Endothelial cell of umbilical vein (primary cell): Measurements from ENCODE around the gene UBAC1. TPM values are rescaled to one million over a fixed set of nuclear protein-coding genes. Genes with fewer than 3 reads are reported as not detected.

Source experiments
- BruUV-seq: library from RNA; stranded (reverse); fragments of 400-500 nt; replicated peaks from 2 replicates; lab custom pipeline; 2021; lab: Mats Ljungman, UMichigan
- CTCF ChIA-PET: fragments of 300-600, 350-600 bp; sonication (Branson Sonifier 250); formaldehyde crosslinking; loops from one replicate; lab custom pipeline; 2021; ENCODE audit warnings: antibody characterized with exemption, inconsistent platforms; lab: Charles Lee
- POLR2A ChIA-PET: fragments of 300-600, 350-600 bp; sonication (Branson Sonifier 250); formaldehyde crosslinking; loops from one replicate; lab custom pipeline; 2021; ENCODE audit warnings: antibody characterized with exemption, inconsistent platforms; lab: Charles Lee
- DNase-seq: peaks from one replicate; pipeline ENCODE4 v3.0.0-alpha.2; 2011; ENCODE audit warnings: low read depth, low spot score
- FAIRE-seq: peaks from 2 replicates; lab custom pipeline; 2011; peaks lifted over from hg19 to GRCh38; lab: Jason Lieb, UNC
- H2AFZ ChIP-seq: 2 replicates; pipeline ENCODE4 v1.6.0; 2012; ENCODE audit warnings: low read depth, low read length, control low read depth, inconsistent platforms
- H3K27ac ChIP-seq: 2 replicates; pipeline ENCODE4 v1.5.1; 2011; ENCODE audit warnings: low read depth, mild to moderate bottlenecking, control low read depth, low read length, moderate library complexity; ENCODE audit not compliant: insufficient read depth
- H3K27me3 ChIP-seq, 2 experiments: 2 replicates each; pipeline versions ENCODE4 v1.6.0 to v1.6.1; 2011; ENCODE audit warnings: low read length in 2 of 2, mixed read lengths in 1 of 2; ENCODE audit not compliant: control insufficient read depth in 2 of 2, insufficient read depth in 2 of 2
- H3K36me3 ChIP-seq, 2 experiments: 2 replicates in 1 of 2; 3 replicates in 1 of 2; pipeline ENCODE4 v1.5.1; 2011; ENCODE audit warnings: low read length in 2 of 2, mild to moderate bottlenecking in 1 of 2, moderate library complexity in 1 of 2; ENCODE audit not compliant: control insufficient read depth in 2 of 2, insufficient read depth in 2 of 2; ENCODE audit errors: extremely low read depth in 1 of 2
- H3K4me1 ChIP-seq: 3 replicates; pipeline ENCODE4 v1.5.1; 2011; ENCODE audit warnings: mild to moderate bottlenecking, low read length; ENCODE audit not compliant: control insufficient read depth, insufficient read depth; ENCODE audit errors: extremely low read depth
- H3K4me2 ChIP-seq: 2 replicates; pipeline ENCODE4 v1.6.1; 2011; ENCODE audit warnings: low read length, control low read depth, mixed read lengths; ENCODE audit not compliant: insufficient read depth
- H3K4me3 ChIP-seq, 3 experiments: fragments of 200-600 bp in 1 of 3; sonication (generic), shearing (Covaris generic) in 1 of 3; replicated peaks in 1 of 3; 2 replicates each; pipeline ENCODE4 v1.5.1; 2011 to 2016; ENCODE audit warnings: control low read depth in 3 of 3, low read length in 3 of 3, mild to moderate bottlenecking in 2 of 3, inconsistent platforms in 1 of 3, low read depth in 1 of 3, moderate library complexity in 1 of 3; ENCODE audit not compliant: insufficient read depth in 1 of 3
- H3K79me2 ChIP-seq: 2 replicates; pipeline ENCODE4 v1.6.0; 2012; ENCODE audit warnings: low read length, inconsistent platforms; ENCODE audit not compliant: control insufficient read depth, insufficient read depth
- H3K9ac ChIP-seq: replicated peaks from 2 replicates; pipeline ENCODE3; 2011; ENCODE audit warnings: low read length, control low read depth; ENCODE audit not compliant: insufficient read depth; ENCODE audit errors: extremely low read depth
- H3K9me1 ChIP-seq: replicated peaks from 3 replicates; pipeline ENCODE4 v1.6.0; 2011; ENCODE audit warnings: mild to moderate bottlenecking, low read length; ENCODE audit not compliant: control insufficient read depth, insufficient read depth; ENCODE audit errors: extremely low read depth
- H3K9me3 ChIP-seq: replicated peaks from 2 replicates; pipeline ENCODE4 v1.5.1; 2012; ENCODE audit warnings: low read length, inconsistent platforms; ENCODE audit not compliant: control insufficient read depth, insufficient read depth
- H4K20me1 ChIP-seq: replicated peaks from 2 replicates; pipeline ENCODE3; 2011; ENCODE audit warnings: mild to moderate bottlenecking, low read length; ENCODE audit not compliant: control insufficient read depth, insufficient read depth; ENCODE audit errors: extremely low read depth
- CTCF ChIP-seq, 2 donors: IDR thresholded peaks; 1 replicate in 1 of 2; 2 replicates in 1 of 2; pipeline ENCODE4 v1.5.1; 2011; ENCODE audit warnings: low read length in 2 of 2, mild to moderate bottlenecking in 2 of 2, moderate library complexity in 2 of 2, control low read depth in 1 of 2, inconsistent platforms in 1 of 2, low read depth in 1 of 2; ENCODE audit not compliant: insufficient read depth in 1 of 2; ENCODE audit errors: extremely low read depth in 1 of 2
- EZH2 ChIP-seq: IDR thresholded peaks from 2 replicates; pipeline ENCODE4 v1.6.1; 2012; ENCODE audit warnings: borderline replicate concordance, low read depth, mild to moderate bottlenecking, moderate library complexity, low read length, inconsistent platforms; ENCODE audit not compliant: severe bottlenecking
- FOS ChIP-seq: IDR thresholded peaks from 2 replicates; pipeline ENCODE4 v1.6.1; 2011; ENCODE audit warnings: mild to moderate bottlenecking, low read length, moderate library complexity, borderline replicate concordance; ENCODE audit not compliant: insufficient read depth
- GATA2 ChIP-seq: IDR thresholded peaks from 2 replicates; pipeline ENCODE4 v1.7.0; 2011; ENCODE audit warnings: low read depth, mild to moderate bottlenecking, moderate library complexity, mixed read lengths, low read length; ENCODE audit not compliant: insufficient read length, insufficient read depth
- JUN ChIP-seq: IDR thresholded peaks from 2 replicates; pipeline ENCODE4 v1.6.1; 2011; ENCODE audit warnings: borderline replicate concordance, low read depth; ENCODE audit not compliant: insufficient read length, insufficient read depth
- MAX ChIP-seq: IDR thresholded peaks from 2 replicates; pipeline ENCODE4 v1.6.1; 2011; ENCODE audit not compliant: insufficient read depth, insufficient read length
- MYC ChIP-seq: IDR thresholded peaks from one replicate; pipeline ENCODE4 v1.6.1; 2011; ENCODE audit warnings: mild to moderate bottlenecking, low read depth, low read length
- POLR2A ChIP-seq: IDR thresholded peaks from 2 replicates; pipeline ENCODE4 v1.6.1; 2012; ENCODE audit warnings: low read depth, mild to moderate bottlenecking, control low read depth, low read length
- POLR2AphosphoS5 ChIP-seq: IDR thresholded peaks from 2 replicates; pipeline ENCODE4 v1.6.1; 2012; ENCODE audit warnings: low read depth, mild to moderate bottlenecking, control low read depth, low read length, moderate library complexity; ENCODE audit not compliant: insufficient read depth
- dilution Hi-C: fragments of 300-500 bp; cut with MboI; formaldehyde crosslinking; loops from one replicate; pipeline ENCODE4 v1.15.0; 2019; ENCODE audit warnings: low sequenced_read_pairs; ENCODE audit not compliant: extremely low pct_ligation_motif_present
- intact Hi-C: fragments of 100-400 bp; cut with micrococcal nuclease; formaldehyde crosslinking; loops from one replicate; pipeline ENCODE4 v1.10.0; 2022
- polyA plus RNA-seq, 4 experiments: library from polyadenylated mRNA; depleted of rRNA in 3 of 4; stranded (reverse) in 3 of 4; unstranded in 1 of 4; fragments of >200 nt; gene quantifications; 2 replicates each; pipeline versions ENCODE4 v1.2.1 to v1.2.3, GENCODE V29; 2011 to 2012; ENCODE audit warnings: missing spikeins in 1 of 4
- total RNA-seq: library from RNA; stranded (reverse); gene quantifications from 2 replicates; pipeline ENCODE4 v1.2.3, GENCODE V29; 2021

UBAC1 gene
- total and polyA plus RNA-seq, 2 donors (not counting 3 experiments of a cell fraction or from before 2014, with no cell fraction given), result 39.5 to 56.7 TPM

GRCh38 chr9:136002215-136002614 lies 41.0 kb upstream of the UBAC1 start:
- POLR2A ChIA-PET, result no interaction called here
- H3K4me2 ChIP-seq, result no peak overlapping the region
- FAIRE-seq (no peak), DNase-seq (no peak)
- dilution Hi-C loops, result no loop called here
- H2AFZ ChIP-seq, result no peak overlapping the region
- no peaks in the 10 kb centered on the region for H3K27me3 ChIP-seq
- BruUV-seq, result no TSS peak
- H4K20me1 ChIP-seq, result no peaks in the 10 kb centered on the region
- intact Hi-C loops, result no loop called here
- TF ChIP-seq MYC (no peak), CTCF (IDR thresholded peaks at IDR 0.05; ENCODE audit: extremely low read depth in 1 of 2, insufficient read depth in 1 of 2, low read depth in 1 of 2, low read length in 2 of 2) (no peak), EZH2 (no peak), GATA2 (no peak), POLR2AphosphoS5 (no peak), JUN (no peak), POLR2A (no peak), FOS (no peak), MAX (no peak)
- no peaks in the 10 kb centered on the region for H3K9me3 ChIP-seq
- H3K4me1 ChIP-seq, result no peaks in the 10 kb centered on the region
- H3K9me1 ChIP-seq, result no peaks in the 10 kb centered on the region
- no peak overlapping the region for H3K4me3 ChIP-seq
- no peaks in the 10 kb centered on the region for H3K36me3 ChIP-seq
- H3K27ac ChIP-seq, result no peak overlapping the region
- CTCF ChIA-PET, result interaction anchor here (1.4 to 1.7 kb wide), 2 partner anchors 10 to 120 kb away, joined by 4 to 6 read pairs; no protein-coding TSS in a partner anchor
- H3K79me2 ChIP-seq, result no peaks in the 10 kb centered on the region
- no peak overlapping the region for H3K9ac ChIP-seq
